Epithelial cell of proximal tubule (primary cell): ENCODE measurements around the gene ALDH3A1. TPM values are rescaled to one million over a fixed set of nuclear protein-coding genes. Genes with fewer than 3 reads are reported as not detected.

Source experiments
- DNase-seq: peaks from one replicate; pipeline ENCODE4 v3.0.0-alpha.2; 2011; ENCODE audit warnings: low read depth
- H3K4me3 ChIP-seq: 2 replicates; pipeline ENCODE4 v1.5.1; 2011; ENCODE audit warnings: low read depth, mild to moderate bottlenecking, low read length
- CTCF ChIP-seq: conservative IDR thresholded peaks from 2 replicates; pipeline ENCODE4 v1.5.1; 2012; ENCODE audit warnings: low read depth, mild to moderate bottlenecking, low read length
- total RNA-seq: library from RNA; depleted of rRNA; stranded (reverse); fragments of >200 nt; gene quantifications from 2 replicates; pipeline ENCODE4 v1.2.3, GENCODE V29; 2015

ALDH3A1 gene
- total RNA-seq, 1 donor from 2014 or later: 3.3 TPM

GRCh38 chr17:19705771-19706770, 42.0 kb downstream of the ALDH3A1 start:
- DNase-seq: no peak
- no peak for TF ChIP-seq CTCF
- no peak overlapping the region for H3K4me3 ChIP-seq

GRCh38 chr17:19705201-19705600, 42.9 kb downstream of the ALDH3A1 start:
- H3K4me3 ChIP-seq: no peak overlapping the region
- no peak for TF ChIP-seq CTCF
- DNase-seq: no peak

- no peak overlapping the region for H3K4me3 ChIP-seq
- no peak for TF ChIP-seq CTCF
- no peak for DNase-seq
These were observed 44.1 kb downstream of the ALDH3A1 start for GRCh38 chr17:19703828-19704613.

- no peak for TF ChIP-seq CTCF
These were observed 44.8 kb downstream of the ALDH3A1 start for GRCh38 chr17:19703106-19703827.

GRCh38 chr17:19702217-19702641, 45.9 kb downstream of the ALDH3A1 start:
- H3K4me3 ChIP-seq: no peak overlapping the region
- DNase-seq: no peak
- TF ChIP-seq CTCF: no peak

More at GRCh38 chr17:19703106-19703827, 44.8 kb downstream of the ALDH3A1 start:
- H3K4me3 ChIP-seq: no peak overlapping the region
- DNase-seq: no peak

Other genes with a start within 250 kb of the ALDH3A1 start
- gene SLC47A1, start 214.4 kb downstream of the ALDH3A1 start, total RNA-seq: 0.52 and 1.7 TPM in 2 replicates
- gene ALDH3A2, start 99.5 kb downstream of the ALDH3A1 start, total RNA-seq: 27.5 and 30.9 TPM in 2 replicates
- not detected in 2 replicates for gene SLC47A2, start 31.7 kb downstream of the ALDH3A1 start, total RNA-seq
- 14.1 and 14.4 TPM in 2 replicates for gene ULK2, start 119.6 kb upstream of the ALDH3A1 start, total RNA-seq
- gene AKAP10, start 229.5 kb upstream of the ALDH3A1 start, total RNA-seq: 11.3 and 14.3 TPM in 2 replicates